Prostate gland (tissue), 2 donors: ENCODE data around the gene ALOX12. TPM values are rescaled to one million over a fixed set of nuclear protein-coding genes. Genes with fewer than 3 reads are reported as not detected.

Experiments used
- DNase-seq: peaks from one replicate; pipeline ENCODE4 v3.0.0-alpha.2; 2019; ENCODE audit warnings: low spot score
- H3K27ac ChIP-seq, 2 donors: fragments of 200-600 bp; sonication (generic); 2 replicates each; pipeline ENCODE4 v1.5.1; 2017 to 2019
- H3K27me3 ChIP-seq: fragments of 200-600 bp; sonication (generic); replicated peaks from 2 replicates; pipeline ENCODE4 v1.5.1; 2019; ENCODE audit not compliant: insufficient read depth
- H3K36me3 ChIP-seq, 2 donors: fragments of 200-600 bp; sonication (generic); 1 replicate in 1 of 2; 2 replicates in 1 of 2; pipeline versions ENCODE4 v1.5.1 to v1.8.1; 2017 to 2019
- H3K4me1 ChIP-seq: fragments of 200-600 bp; sonication (generic); replicated peaks from 2 replicates; pipeline ENCODE4 v1.5.1; 2019
- H3K4me3 ChIP-seq, 2 donors: fragments of 200-600 bp; sonication (generic); 2 replicates each; pipeline ENCODE4 v1.5.1; 2017 to 2019
- H3K9me3 ChIP-seq: fragments of 200-600 bp; sonication (generic); 2 replicates; pipeline ENCODE4 v1.5.1; 2017
- POLR2A ChIP-seq: fragments of 450-650 bp; IDR thresholded peaks from one replicate; pipeline ENCODE4 v1.6.1; 2016; ENCODE audit warnings: antibody characterized with exemption, mild to moderate bottlenecking
- POLR2AphosphoS5 ChIP-seq: sonication (generic); formaldehyde crosslinking; IDR thresholded peaks from one replicate; pipeline ENCODE4 v1.6.1; 2017; ENCODE audit warnings: antibody characterized with exemption
- WGBS: methylation state at CpG from one replicate; pipeline ENCODE4 v1.1.5; 2018; 5-methylcytosine and 5-hydroxymethylcytosine counted together
- intact Hi-C: fragments of 100-400 bp; cut with DNase I; formaldehyde crosslinking; loops from one replicate; pipeline ENCODE4 v1.14.2; 2022
- total RNA-seq, 2 donors: library from RNA; depleted of rRNA; stranded (reverse); fragments of >200 nt; gene quantifications; one replicate each; pipeline ENCODE4 v1.1.0, GENCODE V29; 2016
- TF ChIP-seq, protein P1 (sequence below), 4 experiments: fragments of 200-600 bp in 2 of 4; fragments of 450-650 bp in 2 of 4; sonication (generic) in 2 of 4; IDR thresholded peaks; 1 replicate in 3 of 4; 2 replicates in 1 of 4; pipeline ENCODE4 v1.5.1; 2016 to 2019; ENCODE audit warnings: antibody characterized with exemption in 4 of 4, mild to moderate bottlenecking in 2 of 4, moderate library complexity in 2 of 4

The ALOX12 gene
- total RNA-seq, 2 donors from 2014 or later, result 0.27 to 0.62 TPM

DNA sequence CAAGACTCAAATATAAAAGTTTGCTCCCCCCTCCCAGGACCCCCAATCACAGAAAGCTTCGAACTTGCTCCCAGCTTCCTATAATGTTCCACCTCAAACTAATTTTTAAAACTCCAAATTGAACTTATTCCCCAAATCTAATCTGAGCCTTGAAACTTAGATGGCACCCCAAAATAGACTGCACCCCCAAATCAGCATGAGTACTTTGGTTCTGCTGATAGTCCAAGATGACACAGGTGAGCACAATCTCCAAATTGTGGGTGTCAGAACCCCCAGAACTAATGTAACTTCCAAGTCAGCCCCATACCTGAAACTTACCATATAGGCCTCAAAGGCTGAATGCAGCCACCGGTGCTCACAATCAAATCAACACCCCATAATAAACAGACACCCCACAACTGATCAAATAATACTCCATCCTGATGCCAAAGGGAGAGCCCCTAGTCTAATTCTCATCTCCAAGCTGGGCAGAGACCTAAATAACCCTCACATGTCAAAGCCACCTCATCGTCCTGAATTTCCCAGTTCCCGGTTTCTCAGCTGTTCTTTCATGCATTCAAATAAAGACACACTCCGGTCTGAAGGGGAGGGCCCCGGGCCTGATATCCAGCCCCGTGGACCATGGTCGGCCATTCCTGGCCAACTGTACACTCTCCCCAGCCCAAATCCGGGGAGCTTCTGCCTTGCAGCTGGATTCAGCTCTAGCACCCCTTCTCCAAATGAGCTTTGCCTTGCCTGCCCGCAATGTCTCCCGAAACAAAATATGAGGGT lies 25.2 kb downstream of the ALOX12 start:
- no peak for TF ChIP-seq POLR2A
- H3K36me3 ChIP-seq, result no peaks in the 10 kb centered on the region
- no peak overlapping the region for H3K4me3 ChIP-seq
- H3K27ac ChIP-seq, result peak overlapping the region in 1 of 2 donors; percentile 24
- peaks cover 3% of the 10 kb centered on the region for H3K27me3 ChIP-seq
- WGBS, result 72% methylated on average over 11 of the region's 11 CpGs
- intact Hi-C loops, result loop anchor here (5.0 kb wide), 1 partner anchor 109 kb away; no protein-coding TSS in a partner anchor
- H3K9me3 ChIP-seq, result no peaks in the 10 kb centered on the region
- no peak for DNase-seq
- H3K4me1 ChIP-seq, result no peaks in the 10 kb centered on the region

DNA sequence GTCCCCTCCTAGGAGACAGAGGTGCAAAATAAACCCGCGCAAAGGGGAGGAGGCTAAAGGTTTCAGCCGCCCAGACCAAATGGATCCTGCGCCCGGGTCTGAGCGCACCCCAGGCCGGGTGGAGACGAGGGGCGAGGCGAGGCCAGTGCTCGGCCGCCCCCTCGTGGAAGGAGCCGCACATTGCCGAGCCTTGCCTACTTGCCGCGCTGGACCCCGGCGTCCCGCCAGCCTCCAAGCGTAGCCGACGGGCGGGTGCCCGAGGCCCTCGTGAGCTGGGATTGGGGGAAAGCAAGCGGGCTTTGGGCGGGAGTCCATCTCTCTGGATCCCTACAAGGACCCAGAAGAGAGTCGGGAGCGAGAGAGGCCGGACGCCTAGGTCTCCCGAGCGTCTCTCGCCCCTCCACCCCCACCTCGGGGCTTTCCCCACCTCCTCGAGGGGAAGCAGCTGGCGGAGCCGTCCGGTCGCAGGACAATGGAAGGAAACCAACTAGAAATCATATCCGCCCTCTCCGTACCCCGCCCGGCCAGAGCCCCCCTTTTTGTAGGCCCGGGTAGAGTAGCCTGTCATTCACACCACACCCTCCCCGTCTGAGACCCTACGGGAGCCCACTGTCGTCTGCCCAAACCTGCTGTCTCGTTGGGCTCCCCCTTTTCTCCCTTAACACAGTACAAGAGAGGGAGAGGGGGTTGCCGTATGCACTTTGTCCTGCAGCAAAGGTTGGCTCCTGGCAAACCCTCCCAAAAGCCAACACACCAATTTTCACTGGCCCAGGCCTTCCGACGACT lies 26.3 kb downstream of the ALOX12 start:
- peak overlapping the region; percentile 5 to 8 for H3K4me3 ChIP-seq
- no peaks in the 10 kb centered on the region for H3K36me3 ChIP-seq
- TF ChIP-seq, protein P1, sequence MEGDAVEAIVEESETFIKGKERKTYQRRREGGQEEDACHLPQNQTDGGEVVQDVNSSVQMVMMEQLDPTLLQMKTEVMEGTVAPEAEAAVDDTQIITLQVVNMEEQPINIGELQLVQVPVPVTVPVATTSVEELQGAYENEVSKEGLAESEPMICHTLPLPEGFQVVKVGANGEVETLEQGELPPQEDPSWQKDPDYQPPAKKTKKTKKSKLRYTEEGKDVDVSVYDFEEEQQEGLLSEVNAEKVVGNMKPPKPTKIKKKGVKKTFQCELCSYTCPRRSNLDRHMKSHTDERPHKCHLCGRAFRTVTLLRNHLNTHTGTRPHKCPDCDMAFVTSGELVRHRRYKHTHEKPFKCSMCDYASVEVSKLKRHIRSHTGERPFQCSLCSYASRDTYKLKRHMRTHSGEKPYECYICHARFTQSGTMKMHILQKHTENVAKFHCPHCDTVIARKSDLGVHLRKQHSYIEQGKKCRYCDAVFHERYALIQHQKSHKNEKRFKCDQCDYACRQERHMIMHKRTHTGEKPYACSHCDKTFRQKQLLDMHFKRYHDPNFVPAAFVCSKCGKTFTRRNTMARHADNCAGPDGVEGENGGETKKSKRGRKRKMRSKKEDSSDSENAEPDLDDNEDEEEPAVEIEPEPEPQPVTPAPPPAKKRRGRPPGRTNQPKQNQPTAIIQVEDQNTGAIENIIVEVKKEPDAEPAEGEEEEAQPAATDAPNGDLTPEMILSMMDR (IDR thresholded peaks at IDR 0.05), result peak; percentile 82 to 96 (median 88)
- TF ChIP-seq POLR2A (no peak), POLR2AphosphoS5 (no peak)
- intact Hi-C loops, result loop anchor here (5.0 kb wide), 1 partner anchor 110 kb away; no protein-coding TSS in a partner anchor
- no peaks in the 10 kb centered on the region for H3K4me1 ChIP-seq
- DNase-seq, result peak; percentile 58
- peak overlapping the region in 1 of 2 donors; percentile 24 for H3K27ac ChIP-seq
- 3% methylated on average over 37 of the region's 53 CpGs for WGBS
- peaks cover 3% of the 10 kb centered on the region for H3K27me3 ChIP-seq
- H3K9me3 ChIP-seq, result no peaks in the 10 kb centered on the region

DNA sequence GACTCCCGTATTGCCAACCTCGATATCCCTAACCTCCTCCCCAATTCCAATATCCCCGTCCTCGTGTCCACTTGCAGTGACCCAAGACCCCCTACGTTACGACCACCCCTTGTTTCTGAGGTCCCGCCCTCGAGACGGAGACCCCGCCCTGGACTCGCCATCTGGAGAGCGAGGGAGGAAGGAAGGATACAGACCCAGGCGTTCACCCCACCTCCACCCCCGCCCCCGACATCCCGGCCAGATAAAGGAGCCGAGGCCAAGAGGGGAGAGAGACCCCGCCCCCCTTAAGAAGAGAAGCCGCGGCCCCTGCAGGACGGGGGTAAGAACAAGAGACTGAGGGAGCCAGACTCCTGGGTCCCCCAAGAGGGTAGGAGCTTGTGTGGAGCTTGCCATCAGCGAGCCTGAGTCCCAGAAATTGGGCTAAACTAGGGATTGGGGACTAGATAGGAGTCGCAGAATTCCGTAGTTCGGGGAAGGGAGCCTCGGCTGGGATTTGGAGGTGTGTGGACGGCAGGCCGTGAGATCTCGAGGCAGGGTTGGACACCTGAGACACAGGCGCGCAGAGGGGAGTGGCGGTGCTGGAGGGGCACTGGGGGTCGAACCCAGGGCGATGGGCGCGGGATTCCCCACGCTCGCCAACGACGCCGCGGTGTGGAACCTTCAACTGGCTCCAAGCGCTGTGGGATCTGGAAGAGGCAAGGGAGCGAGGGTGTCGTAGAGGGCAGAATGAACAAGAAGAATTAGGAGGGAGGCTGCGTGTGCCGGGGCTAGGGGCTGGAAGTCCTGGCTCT lies 27.1 kb downstream of the ALOX12 start, which contains the start of gene BCL6B:
Gene BCL6B (plus strand): TSS at position 270 of the 791 bp plus-strand sequence. CDS start 622 bp downstream, outside the sequence.
- no peak for DNase-seq
- Histone ChIP-seq H3K4me1 (no peaks in the 10 kb centered on the region), H3K4me3 (peak within 1 kb of the TSS; percentile 5 to 11), H3K27ac (peak within 1 kb of the TSS in 1 of 2 donors; percentile 30), H3K27me3 (peaks cover 3% of the 10 kb centered on the region), H3K36me3 (no peaks in the 10 kb centered on the region), H3K9me3 (no peaks in the 10 kb centered on the region)
- intact Hi-C loops, result loop anchor here (5.0 kb wide), 1 partner anchor 111 kb away; no protein-coding TSS in a partner anchor
- TF ChIP-seq, protein P1 (IDR thresholded peaks at IDR 0.05), result no peak
- TF ChIP-seq POLR2A (no peak), POLR2AphosphoS5 (no peak)
- WGBS, result 13% methylated on average over 47 of the region's 47 CpGs

DNA sequence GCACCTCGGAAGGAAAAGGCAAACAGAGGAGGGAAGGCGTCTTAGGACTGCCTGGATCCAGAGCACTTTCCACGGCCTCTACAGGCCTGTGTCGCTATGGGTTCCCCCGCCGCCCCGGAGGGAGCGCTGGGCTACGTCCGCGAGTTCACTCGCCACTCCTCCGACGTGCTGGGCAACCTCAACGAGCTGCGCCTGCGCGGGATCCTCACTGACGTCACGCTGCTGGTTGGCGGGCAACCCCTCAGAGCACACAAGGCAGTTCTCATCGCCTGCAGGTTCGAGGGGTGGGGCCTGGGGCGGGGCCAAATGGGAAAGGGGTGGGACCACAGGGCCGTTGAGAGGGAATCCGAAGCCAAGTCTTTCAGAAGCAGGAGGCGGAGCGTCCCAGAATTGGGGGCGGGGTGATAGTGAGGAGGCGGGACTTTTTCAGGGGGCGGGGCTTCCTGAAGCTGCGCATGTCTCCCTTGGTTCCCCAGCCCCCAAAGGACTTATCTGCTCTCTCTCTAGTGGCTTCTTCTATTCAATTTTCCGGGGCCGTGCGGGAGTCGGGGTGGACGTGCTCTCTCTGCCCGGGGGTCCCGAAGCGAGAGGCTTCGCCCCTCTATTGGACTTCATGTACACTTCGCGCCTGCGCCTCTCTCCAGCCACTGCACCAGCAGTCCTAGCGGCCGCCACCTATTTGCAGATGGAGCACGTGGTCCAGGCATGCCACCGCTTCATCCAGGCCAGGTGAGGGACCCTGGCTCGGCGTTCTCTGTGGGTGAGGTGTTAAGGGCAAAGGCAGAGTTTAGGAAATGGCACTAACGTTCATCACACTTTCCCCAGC lies 27.9 kb downstream of the ALOX12 start:
- H3K4me1 ChIP-seq, result no peaks in the 10 kb centered on the region
- H3K4me3 ChIP-seq, result peak overlapping the region in 1 of 2 donors; percentile 11
- peak overlapping the region in 1 of 2 donors; percentile 30 for H3K27ac ChIP-seq
- intact Hi-C loops, result loop anchor here (5.0 kb wide), 1 partner anchor 111 kb away; no protein-coding TSS in a partner anchor
- H3K9me3 ChIP-seq, result no peaks in the 10 kb centered on the region
- TF ChIP-seq POLR2AphosphoS5 (peak; percentile 73), POLR2A (peak; percentile 46)
- TF ChIP-seq, protein P1 (IDR thresholded peaks at IDR 0.05), result no peak
- no peaks in the 10 kb centered on the region for H3K36me3 ChIP-seq
- peak; percentile 78 for DNase-seq
- 36% methylated on average over 51 of the region's 51 CpGs for WGBS
- H3K27me3 ChIP-seq, result peaks cover 3% of the 10 kb centered on the region
